GM19035 (cell line): Measurements from ENCODE around the gene FNDC8.
"Not testable (repeated sequence)": the region's sequence is repeated elsewhere in the genome, so short reads cannot be mapped to it uniquely, and the experiment has no call there.

ENCODE experiments used
- ATAC-seq: cut with Tn5 transposase; IDR thresholded peaks from one replicate; pipeline ENCODE4 v1.9.1; 2021; ENCODE audit not compliant: unreplicated experiment

FNDC8 gene

GRCh38 chr17:35094902-35095301, 26.5 kb upstream of the FNDC8 start:
- ATAC-seq: no peak

GRCh38 chr17:35095741-35096140, 25.7 kb upstream of the FNDC8 start:
- ATAC-seq: no peak

- no peak for ATAC-seq
Observed at GRCh38 chr17:35097776-35098175, 23.6 kb upstream of the FNDC8 start.

- ATAC-seq: no peak
Observed at GRCh38 chr17:35099908-35100307, 21.5 kb upstream of the FNDC8 start.

- ATAC-seq: no peak
Observed at GRCh38 chr17:35101036-35101435, 20.4 kb upstream of the FNDC8 start.

DNA sequence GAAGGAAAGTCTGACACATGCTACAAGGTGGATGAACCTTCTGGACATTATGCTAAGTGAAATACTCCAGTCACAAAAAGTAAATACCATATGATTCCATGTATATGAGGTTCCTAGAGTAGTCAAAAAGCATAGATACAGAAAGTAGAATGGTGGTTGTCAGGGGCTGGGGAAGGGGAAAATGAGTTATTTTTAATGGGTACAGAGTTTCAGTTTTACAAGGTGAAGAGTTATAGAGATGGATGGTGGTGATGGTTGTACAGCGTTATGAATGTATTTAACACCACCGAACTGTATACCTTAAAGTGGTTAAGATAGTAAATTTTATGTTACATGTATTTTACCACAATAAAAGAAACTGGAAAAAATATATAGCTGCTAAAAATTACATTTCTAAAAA, 19.7 kb upstream of the FNDC8 start:
- no peak for ATAC-seq

DNA sequence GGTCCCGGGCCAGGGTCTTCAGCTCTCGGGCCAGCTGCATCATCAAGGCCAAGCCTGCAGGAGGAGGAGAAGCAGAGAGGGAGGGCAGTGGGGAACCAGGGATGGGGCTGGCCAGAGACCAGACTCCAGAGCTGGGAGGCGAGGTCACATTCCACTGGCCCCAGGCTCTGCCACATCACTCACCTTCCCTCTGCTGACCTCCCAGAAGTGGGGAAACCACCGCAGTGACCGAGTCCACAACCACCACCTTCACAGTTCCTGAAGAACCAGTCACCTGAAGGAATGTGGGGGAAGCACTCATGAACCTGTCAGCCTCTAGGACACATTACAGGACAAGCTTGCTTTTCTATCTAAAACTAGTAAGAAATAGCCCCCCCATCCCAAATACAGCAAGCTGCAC, 18.1 kb upstream of the FNDC8 start:
- ATAC-seq: no peak

DNA sequence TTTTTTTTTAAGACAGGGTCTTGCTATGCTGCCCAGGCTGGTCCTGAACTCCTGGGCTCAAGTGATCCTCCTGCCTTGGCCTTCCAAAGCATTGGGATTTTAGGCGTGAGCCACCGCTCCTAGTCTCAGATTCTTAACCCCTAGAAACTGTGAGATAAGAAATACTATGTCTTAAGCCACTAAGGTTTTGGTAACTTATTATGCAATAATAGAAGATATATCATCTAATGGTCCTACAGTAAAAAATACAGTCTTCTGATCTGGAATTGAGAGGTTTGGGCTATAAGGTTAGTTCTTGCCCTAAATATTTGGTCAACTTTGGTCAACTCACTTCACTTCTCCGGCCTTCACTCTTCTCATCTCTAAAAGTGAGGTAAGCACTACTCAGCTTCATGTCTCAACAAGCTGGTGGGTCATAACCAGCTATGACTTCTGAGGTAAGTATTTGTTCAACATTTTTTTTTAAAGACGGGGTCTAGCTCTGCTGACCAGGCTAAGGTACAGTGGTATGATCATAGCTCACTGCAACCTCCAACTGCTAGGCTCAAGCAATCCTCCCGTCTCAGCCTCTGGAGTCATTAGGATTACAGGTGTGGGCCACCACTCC, 16.5 kb upstream of the FNDC8 start:
- no peak for ATAC-seq

DNA sequence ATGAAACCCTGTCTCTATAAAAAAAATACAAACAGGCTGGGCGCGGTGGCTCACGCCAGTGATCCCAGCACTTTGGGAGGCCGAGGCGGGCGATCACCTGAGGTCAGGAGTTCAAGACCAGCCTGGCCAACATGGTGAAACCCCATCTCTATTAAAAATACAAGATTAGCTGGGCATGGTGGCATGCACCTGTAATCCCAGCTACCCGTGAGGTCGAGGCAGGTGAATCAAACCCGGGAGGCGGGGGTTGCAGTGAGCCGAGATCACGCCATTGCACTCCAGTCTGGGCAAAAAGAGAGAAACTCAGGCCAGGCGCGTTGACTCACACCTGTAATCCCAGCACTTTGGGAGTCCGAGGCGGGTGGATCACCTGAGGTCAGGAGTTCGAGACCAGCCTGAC, 10.6 kb upstream of the FNDC8 start:
- not testable (repeated sequence) for ATAC-seq

- ATAC-seq: no peak
Observed at GRCh38 chr17:35116845-35117244, 4.6 kb upstream of the FNDC8 start.

GRCh38 chr17:35117984-35118383, 3.4 kb upstream of the FNDC8 start:
- no peak for ATAC-seq

- peak; percentile 77 for ATAC-seq
Observed at GRCh38 chr17:35119370-35120165, 1.8 kb upstream of the FNDC8 start, which contains the start of gene RAD51D. TSS of gene RAD51D (minus strand) at chr17:35119860. CDS start at chr17:35119613, 247 bp downstream.

- ATAC-seq: no peak
Observed at GRCh38 chr17:35127751-35128514, 6.5 kb downstream of the FNDC8 start.

GRCh38 chr17:35129154-35129972, 7.9 kb downstream of the FNDC8 start:
- no peak for ATAC-seq

DNA sequence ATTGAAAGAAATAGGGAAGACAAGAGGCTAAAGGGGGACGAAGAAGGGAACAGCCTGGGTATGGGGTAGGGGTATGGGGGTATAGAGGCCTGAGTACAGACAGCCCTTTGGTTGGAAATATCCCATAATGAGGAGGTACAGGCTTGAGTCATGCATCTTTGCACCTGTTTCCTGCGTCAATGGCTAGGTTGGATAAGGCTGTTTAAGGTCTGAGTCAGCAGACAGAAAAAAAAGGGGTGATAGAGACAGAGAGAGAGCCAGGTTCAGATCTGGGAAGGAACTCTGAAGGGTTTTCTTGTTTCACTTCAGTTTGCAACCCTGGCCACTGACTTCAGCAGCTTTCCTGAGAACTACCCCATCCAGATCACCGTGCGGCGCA, 8.5 kb downstream of the FNDC8 start:
- ATAC-seq: no peak

DNA sequence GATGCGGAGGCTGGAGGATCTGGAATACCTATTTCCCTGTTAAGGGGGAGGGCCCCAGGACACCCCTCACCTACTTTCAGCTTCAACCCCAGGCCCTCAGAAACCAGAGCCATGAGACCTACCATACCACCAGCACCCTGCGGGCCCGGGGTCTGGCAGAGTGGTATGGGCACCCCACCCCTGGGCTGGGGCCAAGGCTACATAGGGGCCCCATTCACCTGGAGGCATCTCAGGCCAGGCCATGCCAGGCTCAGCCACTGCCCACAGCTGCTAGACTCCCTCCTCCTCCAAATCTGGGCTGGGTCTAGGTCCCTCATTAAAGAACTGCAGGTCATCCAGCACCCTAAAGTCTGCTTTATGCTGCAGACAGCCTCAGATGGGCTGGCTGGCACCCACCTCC, 9.0 kb downstream of the FNDC8 start:
- ATAC-seq: no peak

DNA sequence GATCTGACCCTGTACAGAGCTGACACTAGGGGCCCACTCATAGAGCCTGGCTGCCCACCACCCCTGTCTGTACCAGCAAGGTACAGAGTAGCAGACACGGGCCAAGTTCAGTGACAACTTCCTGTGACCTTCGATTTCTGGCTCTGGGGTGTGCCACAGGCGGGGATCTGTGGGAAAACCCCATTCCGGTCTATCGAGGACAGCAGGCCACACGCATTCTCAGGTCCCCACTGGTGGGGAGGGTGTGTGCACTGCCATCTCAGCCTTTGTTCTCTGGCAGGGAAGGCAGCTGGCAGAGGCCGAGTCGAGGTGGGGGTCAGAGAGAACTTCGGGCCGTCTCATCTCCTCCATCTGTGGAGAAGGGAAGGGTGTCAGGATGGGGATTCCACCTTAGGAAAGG, 10.7 kb downstream of the FNDC8 start:
- ATAC-seq: no peak

DNA sequence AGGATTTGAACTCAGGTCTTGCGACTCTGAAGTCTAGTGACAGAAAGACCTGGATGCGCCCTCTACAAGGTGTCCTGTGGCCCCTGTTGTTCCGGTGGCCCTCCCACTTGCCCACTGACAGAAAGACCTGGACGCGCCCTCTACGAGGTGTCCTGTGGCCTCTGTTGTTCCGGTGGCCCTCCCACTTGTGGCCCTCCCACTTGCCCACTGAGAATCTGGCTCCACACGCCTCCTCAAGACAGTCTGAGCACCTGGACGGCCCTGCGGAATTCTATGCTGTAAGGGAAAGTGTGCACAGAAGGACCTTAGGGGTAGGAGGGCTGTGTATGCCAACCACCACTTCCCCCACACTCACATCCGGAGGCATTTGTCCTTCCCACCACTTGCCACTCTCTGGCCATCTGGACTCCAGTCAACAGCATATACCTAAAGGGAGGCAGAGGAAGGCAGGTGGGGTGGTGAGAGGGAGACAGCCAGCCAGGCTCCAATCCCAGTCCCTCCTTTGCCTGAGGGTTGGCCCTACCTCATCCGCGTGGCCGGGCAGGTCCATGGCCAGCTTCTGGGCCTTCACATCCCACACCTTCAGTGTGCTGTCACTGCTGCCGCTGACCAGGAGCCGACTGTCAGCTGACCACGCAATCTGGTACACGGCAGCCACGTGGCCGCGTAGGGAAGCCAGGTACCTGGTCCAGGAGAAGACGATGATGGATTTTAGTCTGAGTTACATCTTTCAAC, 11.6 kb downstream of the FNDC8 start:
- ATAC-seq: no peak

- ATAC-seq: no peak
Observed at GRCh38 chr17:35135322-35135721, 13.9 kb downstream of the FNDC8 start.

- no peak for ATAC-seq
Observed at GRCh38 chr17:35138218-35138617, 16.8 kb downstream of the FNDC8 start.
